SK-N-SH treated with all-trans-retinoic acid at 6 μM for 48 hours (cell line): Measurements from ENCODE around the gene SIDT1.
"Not testable (repeated sequence)": the region's sequence is repeated elsewhere in the genome, so short reads cannot be mapped to it uniquely, and the experiment has no call there.

ENCODE experiments used
- ATAC-seq: fragments of 200-7000 bp; cut with Tn5 transposase; 3 replicates; pipeline ENCODE4 v1.9.1; 2020; ENCODE audit warnings: mild to moderate bottlenecking, moderate library complexity
- ARNTL ChIP-seq: fragments of 450-650 bp; formaldehyde crosslinking; IDR thresholded peaks from 2 replicates; pipeline ENCODE4 v1.5.0; 2020; ENCODE audit warnings: low read depth, mild to moderate bottlenecking, moderate library complexity, borderline replicate concordance
- BACH2 ChIP-seq: fragments of 250-450 bp; sonication (Bioruptor Pico); IDR thresholded peaks from 2 replicates; pipeline ENCODE4 v1.9.0; 2021; ENCODE audit warnings: mild to moderate bottlenecking, borderline replicate concordance
- CREB5 ChIP-seq: fragments of 250-450 bp; sonication (Bioruptor Pico); IDR thresholded peaks from 2 replicates; pipeline ENCODE4 v1.5.1; 2020; ENCODE audit warnings: low read depth, mild to moderate bottlenecking, moderate library complexity
- CSDC2 ChIP-seq: fragments of 250-450 bp; sonication (Bioruptor Pico); IDR thresholded peaks from 2 replicates; pipeline ENCODE4 v1.5.0; 2020; ENCODE audit warnings: mild to moderate bottlenecking, moderate library complexity
- ESRRG ChIP-seq: fragments of 250-450 bp; sonication (Bioruptor Pico); IDR thresholded peaks from 2 replicates; pipeline ENCODE4 v1.6.1; 2021; ENCODE audit warnings: mild to moderate bottlenecking
- ISL1 ChIP-seq: fragments of 250-450 bp; sonication (Bioruptor Pico); IDR thresholded peaks from 2 replicates; pipeline ENCODE4 v2.1.2; 2022; ENCODE audit warnings: mild to moderate bottlenecking, moderate library complexity
- OSR1 ChIP-seq: fragments of 250-450 bp; sonication (Bioruptor Pico); IDR thresholded peaks from 2 replicates; pipeline ENCODE4 v1.8.0; 2022; ENCODE audit warnings: moderate library complexity, mild to moderate bottlenecking, inconsistent platforms
- PATZ1 ChIP-seq: fragments of 250-450 bp; sonication (Bioruptor Pico); IDR thresholded peaks from 2 replicates; pipeline ENCODE4 v1.8.0; 2020; ENCODE audit warnings: mild to moderate bottlenecking, moderate library complexity, borderline replicate concordance
- POU6F1 ChIP-seq: fragments of 250-450 bp; sonication (Bioruptor Pico); IDR thresholded peaks from 2 replicates; pipeline ENCODE4 v1.8.0; 2021; ENCODE audit warnings: low read depth, mild to moderate bottlenecking, moderate library complexity, borderline replicate concordance
- PPARA ChIP-seq: fragments of 250-450 bp; sonication (Bioruptor Pico); IDR thresholded peaks from 2 replicates; pipeline ENCODE4 v1.5.0; 2020; ENCODE audit warnings: mild to moderate bottlenecking, borderline replicate concordance
- SNAI2 ChIP-seq: fragments of 250-450 bp; sonication (Bioruptor Pico); IDR thresholded peaks from 2 replicates; pipeline ENCODE4 v1.5.0; 2020; ENCODE audit warnings: mild to moderate bottlenecking, moderate library complexity
- TOX ChIP-seq: fragments of 250-450 bp; sonication (Bioruptor Pico); IDR thresholded peaks from 2 replicates; pipeline ENCODE4 v1.8.0; 2021; ENCODE audit warnings: mild to moderate bottlenecking, moderate library complexity, borderline replicate concordance
- TSHZ2 ChIP-seq: fragments of 250-450 bp; sonication (Bioruptor Pico); IDR thresholded peaks from 2 replicates; pipeline ENCODE4 v1.5.0; 2020; ENCODE audit warnings: mild to moderate bottlenecking, moderate library complexity
- ZFP3 ChIP-seq: fragments of 250-450 bp; sonication (Bioruptor Pico); IDR thresholded peaks from 2 replicates; pipeline ENCODE4 v1.5.0; 2020; ENCODE audit warnings: mild to moderate bottlenecking, moderate library complexity
- ZFP30 ChIP-seq: fragments of 450-650 bp; formaldehyde crosslinking; IDR thresholded peaks from 2 replicates; pipeline ENCODE4 v1.5.0; 2022; ENCODE audit warnings: mild to moderate bottlenecking, moderate library complexity
- ZNF565 ChIP-seq: fragments of 450-650 bp; formaldehyde crosslinking; conservative IDR thresholded peaks from 2 replicates; pipeline ENCODE4 v1.5.0; 2020; ENCODE audit warnings: low read depth, mild to moderate bottlenecking, moderate library complexity
- ZNF70 ChIP-seq: fragments of 450-650 bp; formaldehyde crosslinking; IDR thresholded peaks from 2 replicates; pipeline ENCODE4 v1.5.0; 2020; ENCODE audit warnings: mild to moderate bottlenecking, moderate library complexity
- ZNF8 ChIP-seq: fragments of 450-650 bp; formaldehyde crosslinking; IDR thresholded peaks from 2 replicates; pipeline ENCODE4 v1.5.0; 2020; ENCODE audit warnings: mild to moderate bottlenecking, moderate library complexity

The SIDT1 gene

GRCh38 chr3:113634782-113635474 is 102.6 kb downstream of the SIDT1 start:
- TF ChIP-seq POU6F1 (CRISPR knock-in tag) (no peak), ZFP3 (no peak), ZNF8 (no peak), CSDC2 (CRISPR knock-in tag) (no peak), ESRRG (CRISPR knock-in tag) (no peak), ISL1 (no peak), ZFP30 (CRISPR knock-in tag) (no peak), OSR1 (CRISPR knock-in tag) (no peak), CREB5 (no peak), ARNTL (CRISPR knock-in tag) (no peak), PATZ1 (CRISPR knock-in tag) (no peak), BACH2 (CRISPR knock-in tag) (no peak), SNAI2 (CRISPR knock-in tag) (no peak), ZNF70 (no peak), PPARA (no peak), TOX (CRISPR knock-in tag) (no peak), ZNF565 (CRISPR knock-in tag) (no peak)
- no peak for ATAC-seq

- not testable (repeated sequence) for ATAC-seq
Observed at GRCh38 chr3:113636034-113636433, 103.7 kb downstream of the SIDT1 start.

GRCh38 chr3:113637756-113638155 is 105.4 kb downstream of the SIDT1 start:
- TF ChIP-seq TSHZ2 (CRISPR knock-in tag) (no peak), ESRRG (CRISPR knock-in tag) (no peak), BACH2 (CRISPR knock-in tag) (no peak), CREB5 (no peak), POU6F1 (CRISPR knock-in tag) (no peak)
- no peak for ATAC-seq
